ENCODE data around the gene KIF17.

The KIF17 gene

DNA sequence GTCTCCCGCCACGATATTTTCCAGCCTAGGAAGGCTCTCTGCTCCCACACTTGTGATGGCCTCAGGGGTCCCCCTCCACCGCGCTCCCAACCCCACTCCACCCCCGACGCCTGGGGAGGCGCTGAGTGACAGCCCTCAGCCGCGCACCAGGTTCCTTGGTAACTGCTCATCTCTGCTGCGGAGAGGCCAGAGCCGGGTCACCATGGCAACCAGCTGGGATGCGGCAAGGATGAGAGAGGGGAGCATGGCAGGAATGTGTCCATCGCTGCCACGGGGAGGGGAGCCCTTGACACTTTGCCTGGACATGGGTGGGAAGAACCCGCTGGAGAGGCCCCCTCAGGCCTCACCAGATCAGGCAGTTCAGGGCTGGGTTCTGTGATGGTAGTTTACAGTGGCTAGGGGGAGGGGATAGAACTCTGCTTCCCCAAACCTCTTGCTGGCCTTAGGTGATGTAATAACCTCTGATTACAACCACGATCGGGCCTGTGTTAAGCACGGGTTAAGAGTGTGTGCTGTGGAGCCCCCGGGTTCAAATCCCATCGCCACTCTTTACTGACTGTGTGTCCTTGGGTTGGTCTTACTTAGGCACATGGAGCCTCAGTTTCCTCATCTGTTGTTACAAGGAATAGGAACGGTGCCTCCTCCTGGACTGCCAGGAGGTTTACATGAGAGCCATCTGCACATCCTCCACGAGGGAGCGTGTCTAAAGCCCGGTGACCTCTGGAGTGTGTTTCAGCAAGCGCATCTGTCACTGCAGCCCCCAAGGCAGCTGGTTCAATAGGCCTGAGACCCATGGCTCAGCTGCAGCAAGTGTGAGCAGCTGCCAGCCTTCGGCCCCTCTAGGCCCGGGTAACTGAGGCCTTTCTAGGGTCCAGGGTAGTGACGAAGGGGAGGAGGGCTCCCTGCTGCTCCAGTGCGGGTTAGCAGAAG lies 6.3 kb downstream of the KIF17 start:
- H3K4me3 ChIP-seq (replicated peaks in 1 of 2; ENCODE audit: low read depth in 2 of 2, low read length in 2 of 2) = no peak overlapping the region
- TF ChIP-seq, protein P1, sequence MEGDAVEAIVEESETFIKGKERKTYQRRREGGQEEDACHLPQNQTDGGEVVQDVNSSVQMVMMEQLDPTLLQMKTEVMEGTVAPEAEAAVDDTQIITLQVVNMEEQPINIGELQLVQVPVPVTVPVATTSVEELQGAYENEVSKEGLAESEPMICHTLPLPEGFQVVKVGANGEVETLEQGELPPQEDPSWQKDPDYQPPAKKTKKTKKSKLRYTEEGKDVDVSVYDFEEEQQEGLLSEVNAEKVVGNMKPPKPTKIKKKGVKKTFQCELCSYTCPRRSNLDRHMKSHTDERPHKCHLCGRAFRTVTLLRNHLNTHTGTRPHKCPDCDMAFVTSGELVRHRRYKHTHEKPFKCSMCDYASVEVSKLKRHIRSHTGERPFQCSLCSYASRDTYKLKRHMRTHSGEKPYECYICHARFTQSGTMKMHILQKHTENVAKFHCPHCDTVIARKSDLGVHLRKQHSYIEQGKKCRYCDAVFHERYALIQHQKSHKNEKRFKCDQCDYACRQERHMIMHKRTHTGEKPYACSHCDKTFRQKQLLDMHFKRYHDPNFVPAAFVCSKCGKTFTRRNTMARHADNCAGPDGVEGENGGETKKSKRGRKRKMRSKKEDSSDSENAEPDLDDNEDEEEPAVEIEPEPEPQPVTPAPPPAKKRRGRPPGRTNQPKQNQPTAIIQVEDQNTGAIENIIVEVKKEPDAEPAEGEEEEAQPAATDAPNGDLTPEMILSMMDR (IDR thresholded peaks at IDR 0.05; ENCODE audit: low read depth, low read length) = no peak

DNA sequence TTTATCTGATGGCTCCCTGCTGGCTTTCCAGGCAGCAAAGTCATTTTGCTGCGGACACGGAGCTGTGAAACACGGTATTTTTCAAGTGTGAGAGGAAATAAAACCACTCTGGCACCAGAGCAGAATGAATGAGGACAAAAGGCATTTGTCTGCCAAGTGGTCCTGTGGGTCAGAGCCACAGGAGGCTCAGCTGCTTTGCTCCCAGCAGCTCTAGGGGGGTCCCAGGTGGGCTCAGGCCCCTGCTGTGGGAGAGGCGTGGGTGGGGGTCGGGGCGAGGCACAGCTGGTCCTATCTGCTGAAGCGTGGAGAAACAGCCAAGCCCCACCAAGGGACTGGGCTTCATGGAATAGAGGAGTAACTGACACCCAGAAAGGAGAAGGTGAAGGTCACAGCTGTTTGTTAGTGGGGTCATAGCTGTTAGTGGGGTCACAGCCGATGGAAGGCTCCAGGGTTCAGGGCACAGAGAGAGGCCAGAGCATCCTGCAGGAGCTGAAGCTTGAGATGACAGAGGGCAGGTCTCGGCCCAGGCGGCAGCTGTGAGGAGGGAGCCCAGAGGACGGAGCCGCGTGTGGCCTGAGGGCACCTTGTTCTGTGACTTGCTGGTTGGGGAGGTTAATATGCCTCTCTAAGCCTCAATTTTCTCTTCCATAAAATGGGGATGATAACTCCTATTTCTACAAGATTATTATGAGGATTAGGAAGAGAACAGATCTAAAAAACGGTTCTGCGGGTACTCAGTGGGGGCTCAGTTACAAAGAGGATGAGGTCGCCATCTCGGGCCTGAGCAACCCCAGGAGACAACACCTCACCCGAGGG lies 7.1 kb downstream of the KIF17 start:
- no peak overlapping the region for H3K4me3 ChIP-seq (replicated peaks in 1 of 2; ENCODE audit: low read depth in 2 of 2, low read length in 2 of 2)
- TF ChIP-seq, protein P1 (IDR thresholded peaks at IDR 0.05; ENCODE audit: low read depth, low read length) = no peak
- no peak for DNase-seq (ENCODE audit: low read depth in 2 of 2)

More for the DNA sequence above, 6.3 kb downstream of the KIF17 start:
- no peak for DNase-seq (ENCODE audit: low read depth in 2 of 2)

DNA sequence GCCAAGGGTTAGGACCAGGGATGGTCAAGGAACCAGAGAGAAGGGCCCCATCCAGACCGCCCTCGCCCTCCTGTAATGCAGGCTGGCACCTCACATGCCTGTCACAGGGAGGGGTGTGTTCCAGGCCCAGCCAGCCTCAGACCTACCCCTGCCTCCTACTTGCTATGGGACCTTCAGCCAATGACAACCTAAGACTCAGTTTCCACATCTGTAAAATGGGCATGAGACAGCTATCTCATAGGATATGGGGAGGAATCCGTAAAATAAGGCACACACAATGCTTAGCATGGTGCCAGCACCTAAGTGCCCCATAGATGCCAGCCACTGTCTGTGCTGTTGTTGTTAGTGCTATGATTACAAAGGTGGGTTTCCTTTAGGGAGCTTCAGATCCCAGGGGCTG lies 7.9 kb downstream of the KIF17 start:
- TF ChIP-seq, protein P1 (IDR thresholded peaks at IDR 0.05; ENCODE audit: low read depth, low read length) = no peak
- H3K4me3 ChIP-seq (replicated peaks in 1 of 2; ENCODE audit: low read depth in 2 of 2, low read length in 2 of 2) = no peak overlapping the region
- no peak for DNase-seq (ENCODE audit: low read depth in 2 of 2)

DNA sequence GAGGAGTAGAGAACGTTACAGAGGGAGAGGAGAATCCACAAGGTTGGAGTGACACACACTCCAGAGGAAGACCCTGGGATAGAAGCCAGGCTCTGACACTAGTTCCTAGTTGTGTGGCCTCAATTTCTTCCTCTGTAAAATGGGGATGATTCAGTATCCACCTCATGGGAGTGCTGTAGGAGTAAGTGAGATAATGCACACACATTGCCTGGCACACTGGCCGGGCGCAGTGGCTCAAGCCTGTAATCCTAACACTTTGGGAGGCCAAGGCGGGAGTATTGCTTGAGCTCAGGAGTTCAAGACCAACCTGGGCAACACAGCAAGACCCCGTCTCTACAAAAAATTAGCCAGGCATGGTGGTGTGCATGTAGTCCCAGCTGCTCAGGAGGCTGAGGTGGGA lies 8.9 kb downstream of the KIF17 start:
- H3K4me3 ChIP-seq (replicated peaks in 1 of 2; ENCODE audit: low read depth in 2 of 2, low read length in 2 of 2) = no peak overlapping the region
- DNase-seq (ENCODE audit: low read depth in 2 of 2) = no peak
- TF ChIP-seq, protein P1 (IDR thresholded peaks at IDR 0.05; ENCODE audit: low read depth, low read length) = no peak

DNA sequence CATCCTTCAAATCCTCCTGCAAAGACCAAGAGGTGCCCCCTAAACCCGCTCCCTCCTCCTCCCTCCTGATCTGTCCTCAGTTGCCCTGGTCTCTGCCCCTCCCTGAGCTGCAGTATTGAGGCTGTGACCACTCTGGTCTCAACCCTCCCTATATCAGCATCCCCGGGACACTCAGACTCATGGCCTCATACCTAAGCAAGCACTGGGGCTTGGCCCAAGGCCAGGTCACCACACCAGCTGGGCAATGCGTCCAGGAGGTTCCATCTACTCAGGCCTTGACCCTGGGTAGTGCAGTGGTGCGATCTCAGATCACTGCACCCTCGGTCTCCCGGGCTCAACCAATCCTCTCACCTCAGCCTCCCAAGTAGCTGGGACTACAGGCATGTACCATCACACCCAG lies 9.8 kb downstream of the KIF17 start:
- no peak for DNase-seq (ENCODE audit: low read depth in 2 of 2)
- H3K4me3 ChIP-seq (replicated peaks in 1 of 2; ENCODE audit: low read depth in 2 of 2, low read length in 2 of 2) = no peak overlapping the region
- TF ChIP-seq, protein P1 (IDR thresholded peaks at IDR 0.05; ENCODE audit: low read depth, low read length) = no peak

DNA sequence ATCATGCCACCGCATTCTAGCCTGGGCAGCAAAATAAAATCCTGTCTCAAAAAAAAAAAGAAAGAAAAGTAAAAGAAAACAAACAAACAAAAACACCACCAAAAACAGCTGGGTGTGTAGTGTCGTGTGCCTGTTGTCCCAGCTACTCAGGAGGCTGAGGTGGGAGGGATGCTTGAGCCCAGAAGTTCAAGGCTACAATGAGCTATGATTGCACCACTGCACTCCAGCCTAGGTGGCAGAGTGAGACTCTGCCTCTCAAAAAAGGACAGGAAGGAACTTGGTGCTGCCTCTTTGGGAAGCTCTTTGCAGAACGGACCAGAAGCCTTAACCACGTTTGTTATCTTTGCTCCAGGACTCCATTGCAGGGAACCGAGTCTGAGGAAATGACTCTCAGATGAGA lies 11.0 kb downstream of the KIF17 start:
- TF ChIP-seq, protein P1 (IDR thresholded peaks at IDR 0.05; ENCODE audit: low read depth, low read length) = no peak
- H3K4me3 ChIP-seq (replicated peaks in 1 of 2; ENCODE audit: low read depth in 2 of 2, low read length in 2 of 2) = no peak overlapping the region
- DNase-seq (ENCODE audit: low read depth in 2 of 2) = no peak
